NCI-H1417 treated with DMSO at 0.1 percent for 48 hours (cell line): ENCODE measurements around the gene XYLT2.
A peak's percentile ranks its signal among the peaks of the same experiment; 100 is the strongest.
"Not testable (repeated sequence)": the region's sequence is repeated elsewhere in the genome, so short reads cannot be mapped to it uniquely, and the experiment has no call there.

ENCODE experiments used
- DNase-seq: peaks from one replicate; lab custom pipeline; 2025; lab: John Stamatoyannopoulos, UW

XYLT2 gene

DNA sequence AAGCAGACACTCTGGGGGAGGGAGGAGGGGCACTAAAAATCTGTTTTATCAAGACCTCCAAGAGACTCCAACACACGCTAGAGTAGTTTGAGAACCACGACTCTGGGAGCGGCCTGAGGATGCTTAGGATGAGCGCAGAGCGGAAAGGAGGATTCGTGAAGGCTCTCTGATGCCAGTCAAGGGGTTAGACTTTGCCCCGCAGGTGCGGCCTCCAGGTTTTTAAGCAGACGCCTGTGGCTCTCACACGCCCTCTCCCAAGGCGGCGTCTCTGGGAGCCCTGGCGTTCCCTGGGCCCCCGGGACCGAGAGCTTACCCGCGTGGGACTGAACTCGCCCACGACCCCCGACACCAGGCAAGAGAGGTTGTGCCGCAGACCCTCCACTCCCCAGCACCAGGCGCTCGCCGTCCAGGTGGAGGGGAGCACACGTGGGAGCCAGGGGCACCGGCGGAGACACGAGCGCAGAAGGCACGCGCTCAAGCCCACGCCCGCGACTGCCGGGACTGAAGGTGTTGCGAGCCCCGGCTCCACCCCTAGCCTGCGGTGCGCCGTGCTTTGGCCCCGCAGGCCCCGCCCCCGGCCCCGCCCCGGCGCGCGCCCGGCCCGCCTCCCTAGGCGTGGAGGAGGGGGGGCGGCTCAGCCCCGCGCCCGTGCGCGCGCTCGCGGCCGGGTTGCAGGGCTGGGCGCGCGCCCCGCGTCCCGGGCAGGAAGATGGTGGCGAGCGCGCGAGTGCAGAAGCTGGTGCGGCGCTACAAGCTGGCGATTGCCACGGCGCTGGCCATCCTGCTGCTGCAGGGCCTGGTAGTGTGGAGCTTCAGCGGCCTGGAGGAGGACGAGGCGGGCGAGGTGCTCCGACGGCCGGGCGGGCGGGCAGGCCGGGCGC, at the start of gene XYLT2:
TSS of gene XYLT2 (plus strand) at position 695 of the 881 bp plus-strand sequence. CDS start at position 710, 15 bp downstream.
- DNase-seq: peak; percentile 53

DNA sequence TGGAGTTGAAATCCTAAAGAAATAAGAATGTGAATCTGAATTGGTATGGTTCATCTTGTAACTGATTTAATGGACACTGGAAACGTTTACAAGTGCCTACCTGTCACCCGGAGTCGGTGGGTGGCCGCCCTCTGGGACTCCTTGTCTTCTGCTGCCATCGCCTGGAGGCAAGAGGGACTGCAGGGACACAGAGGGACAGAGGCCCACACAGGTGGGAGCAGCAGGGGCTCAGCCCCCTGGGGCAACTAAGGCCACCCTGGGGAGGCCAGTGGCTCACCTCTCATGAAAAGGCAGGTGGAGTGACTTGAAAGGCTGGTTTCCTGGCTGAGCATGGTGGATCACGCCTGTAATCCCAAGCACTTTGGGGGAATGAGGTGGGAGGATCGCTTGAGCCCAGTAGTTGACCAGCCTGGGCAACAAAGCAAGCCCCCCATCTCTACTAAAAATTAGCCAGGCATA, 48.5 kb upstream of the XYLT2 start:
- no peak for DNase-seq

DNA sequence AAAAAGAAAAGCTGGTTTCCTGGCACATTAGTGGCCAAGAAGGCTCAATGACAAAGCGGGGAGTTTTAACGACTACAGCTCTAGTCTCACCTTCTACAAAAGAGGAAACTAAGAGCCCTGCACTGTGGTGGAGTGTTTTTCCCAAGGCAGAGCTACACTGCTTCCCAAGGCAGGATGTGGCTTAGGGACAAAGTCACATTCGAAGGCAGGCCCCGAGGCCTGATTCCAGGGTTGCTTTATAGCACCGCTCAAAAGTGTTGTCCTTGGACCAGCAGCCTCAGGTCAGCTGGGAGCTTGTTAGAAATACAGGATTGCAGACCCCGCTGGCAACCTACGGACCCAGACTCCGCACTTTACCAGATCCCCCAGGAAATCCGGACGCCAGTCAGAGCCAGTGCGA, 47.9 kb upstream of the XYLT2 start:
- DNase-seq: no peak

DNA sequence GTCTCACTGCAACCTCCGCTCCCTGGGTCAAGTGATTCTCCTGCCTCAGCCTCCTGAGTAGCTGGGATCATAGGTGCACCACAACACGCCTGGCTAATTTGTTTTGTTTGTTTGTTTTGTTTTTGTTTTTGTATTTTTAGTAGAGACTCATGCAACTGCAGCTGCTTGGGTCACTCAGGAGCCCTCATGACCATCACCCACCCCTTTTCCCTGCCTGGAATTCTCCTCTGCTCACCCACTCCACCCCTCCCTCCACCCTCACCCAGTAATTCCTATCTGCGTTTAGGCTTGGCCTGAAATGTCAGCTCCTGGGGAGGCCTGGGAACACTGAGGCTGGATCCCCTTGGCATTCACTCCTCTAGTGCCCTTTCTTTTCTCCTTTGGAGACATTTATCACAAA, 46.1 kb upstream of the XYLT2 start:
- DNase-seq: no peak

DNA sequence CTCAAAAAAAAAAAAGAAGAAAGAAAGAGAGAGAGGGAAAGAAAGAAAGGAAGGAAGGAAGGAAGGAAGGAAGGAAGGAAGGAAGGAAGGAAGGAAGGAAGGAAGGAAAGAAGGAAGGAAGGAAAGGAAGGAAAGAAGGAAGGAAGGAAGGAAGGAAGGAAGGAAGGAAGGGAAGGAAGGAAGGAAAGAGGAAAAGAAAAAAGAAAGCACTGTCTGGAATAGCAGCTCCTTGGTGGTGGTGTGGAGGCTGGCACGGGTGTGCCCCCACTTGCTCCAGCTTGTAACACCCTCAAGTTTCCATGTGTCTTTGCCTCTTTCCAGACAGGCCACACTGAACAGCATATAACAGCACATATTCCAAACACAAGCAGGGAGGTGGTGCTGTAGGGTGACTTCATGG, 45.1 kb upstream of the XYLT2 start:
- DNase-seq: not testable (repeated sequence)

DNA sequence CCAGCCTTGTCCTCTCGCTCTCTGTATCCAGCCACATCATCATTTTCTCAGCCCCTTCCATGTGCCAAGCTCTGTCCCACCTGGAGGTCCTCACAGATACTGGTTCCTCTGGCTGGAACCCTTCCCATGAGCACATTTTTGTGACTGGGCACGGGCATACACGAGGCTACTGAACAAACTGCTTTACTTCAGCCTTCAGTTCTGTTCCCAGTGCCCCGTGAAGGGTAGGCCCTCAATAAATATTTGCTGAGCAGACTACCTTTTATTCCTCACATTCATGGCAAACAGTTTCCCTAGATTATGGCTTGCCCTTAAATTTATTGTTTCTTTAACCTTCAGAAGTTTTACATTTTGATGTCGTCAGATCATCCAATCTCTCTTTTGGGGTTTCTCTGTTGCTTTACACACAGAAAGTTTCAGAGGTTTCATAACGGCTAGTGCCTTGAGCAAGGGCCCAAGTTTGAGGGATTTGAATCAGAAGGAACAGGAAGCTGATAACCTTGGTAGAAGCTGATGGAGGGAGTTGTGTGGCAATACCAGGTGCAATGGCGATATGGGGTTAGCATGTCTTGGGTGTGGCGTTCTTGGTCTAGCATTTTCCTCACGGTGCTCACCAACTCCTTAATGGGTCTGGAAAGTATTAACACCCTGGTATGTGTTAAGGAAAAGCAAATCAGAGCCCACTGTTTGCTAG, 43.9 kb upstream of the XYLT2 start:
- no peak for DNase-seq

DNA sequence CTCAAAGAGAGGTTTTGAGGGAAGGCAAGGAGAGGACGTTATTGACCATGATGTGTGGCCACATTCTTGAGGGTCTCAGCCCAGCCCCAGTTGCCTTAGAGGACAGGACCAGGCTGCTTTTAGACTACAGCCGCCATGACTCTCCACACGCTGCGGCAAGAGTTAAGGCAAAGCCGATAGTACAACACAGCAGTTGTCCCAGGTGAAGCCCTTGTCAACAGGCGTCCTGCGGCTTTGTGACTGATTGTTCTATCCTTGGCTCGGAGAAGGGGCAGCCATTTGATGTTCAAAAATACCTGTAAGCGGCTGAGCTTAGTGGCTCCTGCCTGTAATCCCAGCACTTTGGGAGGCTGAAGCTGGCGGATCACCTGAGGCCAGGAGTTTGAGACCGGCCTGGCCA, 42.9 kb upstream of the XYLT2 start:
- no peak for DNase-seq

DNA sequence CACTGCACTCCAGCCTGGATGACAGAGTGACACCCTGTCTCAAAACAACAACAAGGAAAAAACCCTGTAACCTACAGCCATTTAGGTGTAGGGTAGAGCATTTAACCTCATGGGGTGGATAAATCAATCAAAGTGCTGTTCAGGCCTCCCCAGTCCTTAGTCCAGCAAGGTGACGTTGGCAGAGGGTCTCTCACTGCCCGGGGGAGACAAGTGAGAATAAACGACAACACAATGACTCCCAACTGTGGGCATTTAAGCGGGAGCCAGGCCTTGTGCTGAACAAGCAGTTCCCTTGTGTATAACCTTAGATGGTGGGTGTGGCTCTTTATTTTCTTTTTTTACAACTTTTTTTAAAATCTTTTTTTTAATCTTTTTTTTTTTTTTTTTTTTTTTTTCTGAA, 42.3 kb upstream of the XYLT2 start:
- no peak for DNase-seq

DNA sequence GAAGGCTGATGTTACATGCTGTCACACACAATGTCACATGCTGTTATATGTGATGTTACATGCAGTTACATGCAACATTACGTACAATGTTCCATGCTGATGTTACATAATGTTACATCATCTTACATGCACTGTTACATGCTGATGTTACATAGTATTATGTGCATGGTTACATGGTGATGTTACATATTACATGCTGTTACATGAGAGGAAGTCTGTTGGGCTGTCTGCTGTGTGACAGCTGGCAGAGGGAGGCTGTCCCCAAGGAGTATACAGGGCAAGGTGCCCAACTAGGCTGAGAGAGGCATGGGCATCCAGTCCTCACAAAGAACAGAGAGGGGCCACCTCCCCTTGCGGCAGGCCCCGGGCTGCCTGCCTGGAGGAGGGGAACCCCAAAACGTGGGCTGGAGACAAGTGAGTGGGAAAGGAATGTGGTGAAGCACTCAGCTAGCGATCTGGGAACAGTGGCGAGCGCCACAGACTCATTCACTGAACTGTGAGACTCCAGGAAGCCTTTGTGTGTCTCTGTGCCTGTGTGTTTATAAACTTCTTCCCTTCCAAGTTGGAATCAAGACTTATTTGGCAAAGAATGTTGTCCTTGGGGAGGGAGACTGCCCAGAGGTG, 41.0 kb upstream of the XYLT2 start:
- DNase-seq: no peak

DNA sequence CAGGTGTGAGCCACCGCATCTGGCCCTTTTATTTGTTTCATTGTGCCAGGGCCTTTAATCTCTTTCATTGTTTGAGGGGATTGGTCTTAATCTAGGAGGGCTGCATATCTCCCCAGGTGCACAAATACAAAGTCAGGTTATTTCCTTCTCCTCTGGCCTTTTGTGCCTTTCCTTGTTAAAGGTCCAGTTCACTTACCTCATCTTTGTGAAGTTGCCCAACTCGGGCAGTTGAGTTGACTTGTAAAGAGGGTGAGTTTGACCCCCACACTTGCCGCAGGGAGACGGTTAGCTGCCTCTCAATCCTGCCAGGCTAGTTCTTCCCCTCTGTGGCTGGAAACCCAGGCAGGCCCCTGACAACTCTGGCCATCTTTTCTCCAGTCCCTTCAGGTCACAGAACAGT, 38.3 kb upstream of the XYLT2 start:
- no peak for DNase-seq

DNA sequence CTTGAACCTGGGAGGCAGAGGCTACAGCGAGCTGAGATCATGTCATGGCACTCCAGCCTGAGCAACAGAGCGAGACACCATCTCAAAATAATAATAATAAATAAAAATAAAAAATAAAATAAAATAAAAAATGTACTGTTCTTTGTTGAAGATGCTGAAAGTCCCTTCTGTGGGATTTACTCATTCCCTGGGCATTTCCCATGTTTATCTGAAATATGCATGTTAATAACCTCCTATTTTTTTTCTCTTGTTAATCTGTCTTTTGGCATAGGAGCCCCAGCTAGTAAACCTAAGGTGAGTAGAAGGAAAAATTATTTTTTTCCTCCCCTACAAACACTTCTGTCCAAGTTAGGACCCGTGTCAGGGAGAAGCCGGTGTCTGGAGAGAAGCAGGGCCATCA, 37.3 kb upstream of the XYLT2 start:
- DNase-seq: no peak

DNA sequence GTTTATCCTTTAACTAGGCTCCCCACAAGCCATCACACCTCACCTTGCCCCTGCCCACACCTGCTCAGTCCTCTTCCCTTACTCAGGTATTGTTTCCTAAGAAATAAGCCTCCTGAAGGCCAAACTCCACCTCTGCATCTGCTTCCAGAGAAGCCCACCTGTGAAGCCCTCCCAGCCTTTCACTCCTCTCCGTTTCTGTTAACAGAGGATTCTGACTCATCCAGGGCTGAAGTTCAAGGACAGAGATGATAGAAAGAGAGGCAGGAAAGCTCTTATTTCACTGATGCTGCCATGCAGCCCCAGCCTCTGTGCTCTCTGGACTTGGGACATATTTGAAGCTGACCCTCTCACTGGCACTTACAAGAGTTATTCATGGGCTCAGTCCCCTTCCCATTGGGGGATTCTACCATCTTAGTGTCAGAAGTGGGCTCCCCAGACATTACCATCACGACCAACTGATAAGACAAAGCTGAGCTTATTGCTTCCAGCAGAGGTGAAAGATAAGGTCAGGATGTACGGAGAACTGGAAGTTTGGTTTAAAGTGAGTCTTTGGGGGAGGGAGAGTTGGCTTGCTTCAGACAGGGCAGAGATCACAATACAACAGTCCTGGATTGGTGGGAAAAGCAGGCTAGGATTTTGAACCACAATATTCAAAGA, 35.3 kb upstream of the XYLT2 start:
- DNase-seq: no peak

DNA sequence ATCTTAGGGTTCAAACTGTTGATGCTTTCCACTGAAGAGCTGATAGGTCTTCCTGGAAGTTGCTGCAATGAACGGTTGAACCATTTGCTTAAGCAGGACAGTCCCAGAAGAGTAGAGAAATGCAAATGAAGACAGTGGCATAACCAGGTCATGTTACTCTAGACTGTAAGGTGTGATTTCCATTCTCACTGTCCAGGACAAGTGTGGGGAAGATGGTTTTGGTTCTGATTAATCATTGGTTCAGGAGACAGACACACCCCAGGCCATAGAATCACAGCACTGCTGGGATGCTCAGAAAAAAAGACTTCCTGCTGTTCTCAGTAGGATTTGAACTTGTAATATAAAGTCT, 34.8 kb upstream of the XYLT2 start:
- no peak for DNase-seq

DNA sequence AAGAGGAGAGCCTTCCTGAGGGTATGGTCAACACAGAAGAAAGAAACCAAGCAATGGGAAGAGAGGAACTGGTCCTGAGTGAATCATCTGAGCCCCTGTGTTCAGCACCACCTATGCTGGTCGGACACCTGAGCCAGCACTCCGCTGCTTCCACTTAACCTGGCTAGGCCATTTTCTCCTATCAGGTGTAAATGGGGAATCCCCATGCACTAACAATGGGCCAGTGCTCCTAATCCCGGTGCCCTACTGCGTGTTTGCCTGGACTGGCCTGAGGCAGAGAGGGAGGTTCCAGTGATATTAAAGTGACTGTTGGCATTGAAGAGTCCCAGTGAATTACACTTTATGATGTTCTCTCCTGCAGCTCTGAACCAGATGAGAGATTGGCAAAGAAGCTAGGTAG, 34.4 kb upstream of the XYLT2 start:
- DNase-seq: no peak

DNA sequence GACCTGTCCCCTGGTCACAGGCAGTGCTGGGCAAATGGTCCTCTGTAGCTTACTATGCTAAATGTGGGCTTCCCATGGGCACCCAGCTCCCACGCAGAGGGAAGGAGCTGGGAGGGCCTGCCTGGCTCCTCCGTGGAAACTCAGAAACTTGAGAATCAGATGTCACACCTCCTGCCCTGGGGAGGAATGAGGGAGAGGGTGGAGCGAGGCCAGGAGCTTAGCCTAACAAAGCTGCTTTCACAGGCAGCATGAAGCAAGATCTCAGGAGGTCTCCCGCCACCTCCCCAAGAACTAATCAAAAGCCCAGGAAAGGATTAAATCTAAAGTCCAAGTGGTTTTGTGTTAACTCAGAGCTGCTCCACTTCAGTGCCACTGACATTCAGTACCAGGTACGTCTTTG, 33.6 kb upstream of the XYLT2 start:
- DNase-seq: no peak

DNA sequence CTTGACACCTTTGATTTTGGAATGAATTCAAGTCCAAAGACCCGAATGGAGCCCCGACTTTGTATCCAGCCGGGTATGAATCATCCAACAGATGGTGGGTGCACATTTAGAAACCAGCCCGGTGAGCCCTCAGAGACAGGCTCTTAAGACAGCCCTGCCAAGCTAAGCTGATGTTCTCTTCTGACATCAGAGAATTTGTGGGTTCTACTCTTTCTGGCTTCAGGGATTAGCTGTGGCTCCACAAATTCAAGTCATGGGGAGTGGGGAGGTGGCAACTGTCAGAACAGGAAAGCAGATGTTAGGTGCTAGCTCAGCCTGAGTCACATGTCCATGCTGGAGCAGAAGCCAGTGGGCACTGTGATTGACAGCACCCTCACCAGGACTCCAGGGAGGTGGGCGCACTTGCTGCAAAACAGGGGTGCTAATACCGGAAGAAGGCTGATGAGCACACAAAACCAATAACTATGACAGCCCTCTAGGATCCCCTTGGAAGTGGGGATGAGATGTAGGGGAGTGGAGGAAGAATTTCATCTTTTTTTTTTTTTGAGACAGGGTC, 31.4 kb upstream of the XYLT2 start:
- no peak for DNase-seq

DNA sequence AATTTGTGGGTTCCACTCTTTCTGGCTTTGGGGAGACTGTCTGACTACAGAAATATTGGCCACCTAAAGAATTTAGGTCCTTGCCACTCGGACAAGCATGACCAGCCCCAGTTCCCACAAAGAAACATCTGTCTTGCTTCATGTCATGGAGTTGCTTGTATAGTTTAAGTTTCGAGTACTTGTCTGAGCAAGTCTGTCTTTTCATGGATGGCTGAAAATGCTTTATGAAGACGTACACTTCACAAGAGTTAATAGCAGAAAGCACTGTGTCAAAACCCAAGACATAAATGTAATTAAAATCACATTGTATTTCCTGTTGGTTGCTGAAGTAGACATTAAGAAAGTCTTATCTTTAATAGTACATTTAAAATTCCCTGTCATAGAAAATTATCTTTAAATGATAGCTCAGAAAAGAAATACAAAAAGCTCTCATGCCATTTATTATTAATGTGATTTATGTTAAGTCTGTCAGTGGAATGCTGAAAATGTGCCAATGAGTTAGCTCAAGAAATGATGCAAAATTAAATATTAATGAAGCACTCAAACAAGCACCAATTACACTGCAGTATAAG, 29.8 kb upstream of the XYLT2 start:
- DNase-seq: no peak

DNA sequence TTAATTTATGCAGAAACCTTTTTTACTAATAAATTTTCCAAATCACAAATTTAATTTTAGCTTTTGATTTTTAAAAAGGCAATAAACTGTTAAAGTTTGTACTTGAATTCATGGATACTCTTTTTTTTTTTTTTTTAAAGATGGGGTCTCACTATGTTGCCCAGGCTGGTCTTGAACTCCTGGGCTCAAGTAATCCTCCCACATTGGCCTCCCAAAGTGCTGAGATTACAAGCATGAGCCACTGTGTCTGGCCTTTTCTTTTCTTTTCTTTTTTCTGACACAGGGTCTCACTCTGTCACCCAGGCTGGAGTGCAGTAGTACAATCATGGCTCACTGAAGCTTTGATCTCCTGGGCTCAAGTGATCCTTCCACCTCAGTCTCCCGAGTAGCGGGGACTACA, 29.3 kb upstream of the XYLT2 start:
- DNase-seq: not testable (repeated sequence)

DNA sequence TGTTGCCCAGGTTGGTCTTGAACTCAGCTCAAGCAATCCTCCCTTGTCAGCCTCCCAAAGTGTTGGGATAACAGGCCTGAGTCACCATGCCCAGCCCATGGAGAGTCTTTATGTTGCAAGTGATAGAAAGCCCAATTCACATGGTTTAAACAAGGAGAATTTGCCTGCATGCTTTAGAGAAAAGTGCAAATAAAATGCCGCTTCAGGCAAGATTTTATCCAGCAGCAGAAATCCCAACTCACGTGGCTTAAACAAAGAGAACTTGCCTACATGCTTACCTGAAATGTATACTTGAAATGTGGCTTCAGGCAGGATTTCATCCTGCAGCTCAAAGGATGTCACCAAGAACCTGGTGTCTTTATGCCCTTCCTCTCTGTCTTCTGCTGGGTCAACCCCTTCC, 28.8 kb upstream of the XYLT2 start:
- DNase-seq: no peak

DNA sequence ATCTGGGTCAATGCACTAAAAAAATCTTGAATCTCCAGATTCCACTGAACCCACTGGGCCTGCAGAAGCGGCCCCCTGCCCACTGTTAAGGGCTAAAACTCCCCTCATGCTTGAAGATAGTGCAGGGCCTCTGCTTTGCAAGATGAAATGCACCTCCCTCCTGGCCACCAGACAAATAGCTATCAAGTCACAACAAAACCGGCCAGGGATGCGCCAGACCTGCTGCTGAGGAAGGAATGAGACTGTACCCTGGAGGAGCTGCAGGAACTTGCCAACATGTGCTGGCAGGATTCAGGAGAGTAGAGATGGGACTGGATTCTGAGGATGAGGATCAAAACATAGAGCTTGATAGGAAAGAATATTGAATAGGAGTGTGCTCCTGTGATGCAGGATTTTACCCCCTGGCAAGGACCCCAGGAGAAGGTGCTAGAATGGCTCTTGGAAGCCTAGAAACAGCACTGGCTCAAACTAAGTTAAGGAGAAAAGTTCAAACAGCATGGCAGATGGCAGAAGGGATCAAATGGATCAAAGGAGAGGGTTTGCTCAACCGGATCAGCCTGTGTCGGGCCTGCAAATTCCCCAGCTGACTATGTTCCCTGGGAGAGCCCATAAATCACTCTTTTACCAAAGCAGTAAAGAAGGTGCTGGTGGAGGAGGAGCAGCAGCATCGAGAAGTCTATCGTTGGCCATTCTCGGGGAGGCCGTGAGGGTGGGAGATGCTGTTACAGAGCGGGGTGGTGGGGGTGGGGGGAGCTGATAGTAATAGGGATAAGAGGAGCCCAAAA, 27.2 kb upstream of the XYLT2 start:
- DNase-seq: no peak
